Measurements from ENCODE around the gene PARVB.

The PARVB gene

DNA sequence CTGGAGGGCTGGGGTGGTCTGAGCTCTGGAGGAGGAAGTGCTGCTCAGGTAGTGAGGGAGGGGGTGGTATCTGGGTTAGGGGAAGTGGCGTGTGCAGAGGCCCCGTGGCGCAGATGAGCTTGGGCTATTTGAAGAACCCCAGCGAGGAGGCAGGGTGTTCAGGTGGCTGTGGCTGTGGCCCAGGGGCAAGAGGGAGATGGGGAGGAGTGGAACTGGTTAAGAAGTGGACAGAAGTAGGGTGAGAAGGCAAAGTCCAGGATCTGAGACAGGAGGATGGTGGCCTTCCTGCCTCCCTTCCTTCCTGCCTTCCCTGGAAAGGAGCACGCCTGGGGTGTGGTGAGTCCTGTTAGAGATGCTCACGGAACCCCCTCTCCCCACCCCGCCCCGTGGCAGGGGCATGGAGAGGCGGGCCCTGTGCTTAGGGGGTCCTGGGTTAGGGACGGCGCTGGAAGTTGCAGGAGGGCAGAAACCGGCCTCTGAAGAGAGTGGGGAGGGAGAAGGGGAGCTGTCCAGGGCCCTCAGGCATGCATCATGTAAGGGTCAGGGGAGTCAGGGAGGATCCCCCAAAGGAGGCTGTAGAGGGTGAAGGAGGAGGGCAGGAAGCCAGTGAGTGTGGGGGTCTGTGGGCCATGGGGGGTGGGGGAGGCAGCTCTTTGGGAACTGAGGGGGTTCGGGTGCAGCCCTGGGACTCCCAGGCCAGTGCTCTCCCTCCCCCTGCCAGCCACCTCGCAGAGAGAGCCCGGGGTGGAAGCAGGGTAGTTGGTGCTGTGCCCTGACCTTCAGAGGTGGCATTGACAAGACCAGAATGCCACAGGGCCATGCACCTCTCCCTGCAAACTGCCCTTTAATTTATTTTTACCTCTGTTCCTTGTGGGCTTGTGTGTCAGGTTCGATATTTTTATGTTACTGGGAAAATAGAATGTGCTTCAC, 92.9 kb downstream of the PARVB start:
- DNase-seq: no peak

GRCh38 chr22:44117746-44118145, 93.6 kb downstream of the PARVB start:
- no peak for DNase-seq

- no peak for DNase-seq
Measured at GRCh38 chr22:44118645-44119315, 94.7 kb downstream of the PARVB start.

GRCh38 chr22:44119669-44120313, 95.7 kb downstream of the PARVB start:
- no peak for DNase-seq

DNA sequence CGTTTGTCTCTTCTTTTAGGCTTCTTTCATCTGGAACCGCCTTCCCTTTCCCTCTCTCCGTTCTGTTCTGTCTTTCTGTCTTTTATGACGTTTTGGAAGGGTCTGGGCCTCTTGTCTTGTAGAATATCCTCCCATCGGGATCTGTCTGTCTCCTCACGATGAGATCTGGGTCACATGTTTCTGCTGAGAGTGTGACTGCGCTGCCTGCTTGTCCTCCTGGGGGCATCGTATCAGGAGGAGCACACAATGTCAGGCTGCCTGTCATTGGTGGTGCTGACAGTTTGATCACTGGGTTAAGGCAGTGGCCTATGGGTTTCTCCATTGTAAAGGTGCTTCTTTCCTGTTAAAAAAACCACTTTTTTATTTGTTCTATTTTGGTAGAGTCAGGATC, 96.2 kb downstream of the PARVB start:
- no peak for DNase-seq

DNA sequence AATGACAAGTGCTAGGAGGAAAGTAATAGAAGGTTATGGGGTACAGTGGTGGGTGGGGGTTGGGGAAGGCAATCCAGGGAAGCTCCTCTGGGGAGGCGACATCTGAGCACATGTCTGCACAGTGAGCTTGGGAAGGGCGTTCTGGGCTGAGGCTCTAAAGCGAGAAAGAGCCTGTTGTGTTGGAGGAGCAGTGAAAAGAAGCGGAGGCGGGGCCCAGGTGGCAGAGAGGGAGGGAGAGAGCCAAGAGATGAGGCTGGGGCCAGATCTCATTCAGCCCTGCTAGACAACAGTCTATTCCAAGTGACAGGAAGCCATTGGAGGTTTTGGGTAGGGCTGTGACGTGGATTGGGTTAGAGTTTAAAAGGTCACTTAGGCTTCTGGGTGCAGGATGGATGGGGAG, 101.3 kb downstream of the PARVB start:
- DNase-seq: no peak

- no peak for DNase-seq
Measured at GRCh38 chr22:44126807-44127206, 102.7 kb downstream of the PARVB start.

DNA sequence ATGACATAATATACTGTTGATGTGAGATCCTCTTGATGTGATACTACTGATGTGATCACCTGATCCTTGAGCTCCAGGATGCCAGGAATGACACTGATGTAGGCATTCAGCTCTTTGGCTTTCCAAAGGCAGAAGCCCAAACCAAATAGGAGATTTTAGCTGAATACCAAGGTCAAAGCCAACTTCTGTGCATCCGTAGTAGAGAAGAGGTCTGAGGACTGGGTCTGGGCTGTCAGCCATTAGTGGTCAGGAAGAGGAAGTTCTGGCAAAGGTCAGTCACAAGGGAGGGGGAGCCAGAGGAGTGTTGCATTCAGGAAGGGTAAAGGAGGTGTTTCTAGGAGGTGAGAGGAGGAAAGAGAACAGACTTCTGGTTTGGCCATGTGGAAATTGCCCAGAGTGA, 103.3 kb downstream of the PARVB start:
- no peak for DNase-seq

- DNase-seq: no peak
Measured at GRCh38 chr22:44128958-44129618, 105.0 kb downstream of the PARVB start.

- DNase-seq: no peak
Measured at GRCh38 chr22:44129619-44129976, 105.5 kb downstream of the PARVB start.

- no peak for DNase-seq
Measured at GRCh38 chr22:44130076-44130711, 106.1 kb downstream of the PARVB start.

- DNase-seq: no peak
Measured at GRCh38 chr22:44131412-44131811, 107.3 kb downstream of the PARVB start.

DNA sequence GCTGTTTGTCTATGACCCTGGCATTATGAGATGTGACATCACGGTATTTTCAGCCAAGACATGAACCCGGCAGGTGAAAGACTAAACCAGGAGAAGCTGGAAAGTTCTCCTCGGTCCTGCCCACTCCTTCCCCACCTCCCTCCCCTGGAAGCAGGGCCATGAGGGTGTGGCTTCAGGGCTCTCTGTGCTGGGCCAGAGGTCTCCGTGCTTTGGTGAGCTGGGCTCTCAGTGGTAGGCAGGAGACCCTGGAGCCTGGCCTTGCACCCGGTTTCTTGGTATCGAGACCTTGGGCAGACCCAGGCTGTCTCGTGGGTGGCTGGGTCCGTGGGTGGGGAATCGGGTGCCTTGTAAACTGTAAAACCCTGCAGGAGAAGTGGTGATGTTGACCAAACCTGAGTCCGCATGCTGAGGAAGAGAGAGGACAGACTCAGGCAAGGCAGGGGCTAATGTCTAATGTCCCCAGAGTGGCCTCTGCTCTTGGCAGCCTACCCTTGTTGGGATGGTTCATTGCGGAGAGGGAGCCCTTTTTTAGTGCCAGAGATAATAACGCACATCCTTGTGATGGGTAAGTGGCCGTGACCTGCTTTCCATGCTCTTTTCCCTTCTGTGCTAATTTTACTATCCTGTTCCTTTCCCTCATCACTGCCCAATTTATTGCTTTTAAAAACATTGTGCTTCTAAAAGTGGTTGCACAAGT, 108.0 kb downstream of the PARVB start:
- no peak for DNase-seq

DNA sequence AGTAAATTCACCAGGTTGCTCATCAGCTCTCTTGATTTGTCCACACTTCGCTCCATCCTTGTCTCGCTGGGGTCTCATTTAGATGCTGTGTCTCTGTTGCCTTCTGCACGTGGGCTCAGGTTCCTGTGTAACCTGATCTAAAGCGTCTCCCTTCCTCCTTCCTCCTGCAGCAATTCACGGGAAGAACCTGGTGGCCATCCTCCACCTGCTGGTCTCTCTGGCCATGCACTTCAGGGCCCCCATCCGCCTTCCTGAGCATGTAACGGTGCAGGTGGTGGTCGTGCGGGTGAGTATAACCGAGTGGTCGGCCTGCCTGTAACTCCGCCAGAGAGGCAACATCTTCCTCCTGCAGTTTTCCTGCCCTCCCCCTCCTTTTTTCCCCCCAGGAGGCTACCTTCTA, 108.6 kb downstream of the PARVB start:
- no peak for DNase-seq

DNA sequence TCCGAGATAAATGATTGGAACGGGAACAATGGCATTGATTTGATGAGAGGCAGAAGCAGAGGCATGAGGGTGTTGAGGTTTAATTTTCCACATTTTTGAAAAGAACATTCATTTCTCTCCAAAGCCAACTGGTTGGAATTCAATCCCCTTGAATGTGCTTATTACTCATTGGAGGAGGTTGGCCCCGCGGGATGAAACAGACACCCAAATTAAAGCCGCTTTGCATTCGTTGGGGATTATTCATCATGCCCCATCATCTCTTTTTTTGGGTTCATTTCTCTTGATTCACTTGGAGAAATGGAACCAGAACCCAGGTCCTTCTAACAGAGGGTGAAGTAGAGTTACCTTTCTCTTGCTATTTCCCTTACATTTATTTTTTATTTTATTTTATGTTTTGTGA, 109.1 kb downstream of the PARVB start:
- DNase-seq: no peak

GRCh38 chr22:44133901-44134571, 109.9 kb downstream of the PARVB start:
- no peak for DNase-seq

DNA sequence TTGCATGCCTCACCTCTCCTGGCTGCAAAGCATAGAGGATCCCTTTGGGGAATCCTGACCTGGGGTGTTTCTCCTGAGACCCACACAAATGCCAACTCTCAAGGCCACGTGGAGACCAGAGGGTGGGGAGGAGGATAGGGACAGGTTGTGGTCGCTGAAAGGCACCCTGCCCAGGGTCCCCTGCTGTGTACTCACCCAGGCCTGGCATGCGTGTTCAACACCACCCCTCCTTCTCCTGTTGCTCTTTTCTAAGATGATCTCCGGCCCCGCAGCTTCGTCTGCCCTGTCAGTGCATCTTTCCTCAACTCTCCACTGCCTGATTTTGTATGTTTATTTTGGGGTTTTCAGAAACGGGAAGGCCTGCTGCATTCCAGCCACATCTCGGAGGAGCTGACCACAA, 112.0 kb downstream of the PARVB start:
- no peak for DNase-seq

DNA sequence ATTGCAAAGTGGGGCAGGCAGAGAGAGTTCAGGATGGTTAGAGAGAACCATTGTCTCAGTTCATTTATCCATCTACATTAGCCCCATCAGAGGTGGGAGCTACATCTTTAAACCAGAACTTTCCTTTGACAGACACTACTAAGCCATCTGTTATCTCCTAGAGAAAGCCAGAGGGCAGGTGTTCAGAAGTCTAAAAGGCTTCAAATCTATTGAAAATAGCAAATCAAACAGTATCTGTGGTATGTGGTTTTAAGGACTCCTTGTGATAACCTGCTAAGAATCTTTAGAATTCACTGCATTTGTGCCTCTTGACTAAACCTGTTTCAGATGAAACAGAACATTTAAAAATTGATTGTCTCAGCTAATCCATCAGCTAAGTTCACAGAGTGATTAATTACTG, 112.7 kb downstream of the PARVB start:
- DNase-seq: no peak

- DNase-seq: no peak
Measured at GRCh38 chr22:44137415-44137814, 113.3 kb downstream of the PARVB start.

DNA sequence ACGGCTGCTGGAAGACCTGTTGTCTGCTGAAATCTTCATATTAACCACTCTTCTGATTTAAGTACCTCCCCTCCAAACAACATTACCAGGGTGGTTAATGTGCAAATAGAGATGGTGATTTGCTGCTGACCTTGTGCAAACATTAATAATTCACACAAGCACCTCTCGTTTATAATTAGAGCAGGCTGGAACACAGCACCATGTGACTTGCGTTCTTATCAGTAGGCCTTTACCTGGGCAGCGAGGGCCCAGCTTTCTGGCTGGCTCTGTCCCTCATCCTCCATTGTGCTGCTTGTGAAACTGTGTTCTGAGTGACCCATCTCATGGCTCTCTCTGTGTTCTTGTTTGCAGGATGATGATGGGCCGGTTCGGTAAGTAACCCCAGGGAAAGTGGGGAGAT, 115.7 kb downstream of the PARVB start:
- no peak for DNase-seq

DNA sequence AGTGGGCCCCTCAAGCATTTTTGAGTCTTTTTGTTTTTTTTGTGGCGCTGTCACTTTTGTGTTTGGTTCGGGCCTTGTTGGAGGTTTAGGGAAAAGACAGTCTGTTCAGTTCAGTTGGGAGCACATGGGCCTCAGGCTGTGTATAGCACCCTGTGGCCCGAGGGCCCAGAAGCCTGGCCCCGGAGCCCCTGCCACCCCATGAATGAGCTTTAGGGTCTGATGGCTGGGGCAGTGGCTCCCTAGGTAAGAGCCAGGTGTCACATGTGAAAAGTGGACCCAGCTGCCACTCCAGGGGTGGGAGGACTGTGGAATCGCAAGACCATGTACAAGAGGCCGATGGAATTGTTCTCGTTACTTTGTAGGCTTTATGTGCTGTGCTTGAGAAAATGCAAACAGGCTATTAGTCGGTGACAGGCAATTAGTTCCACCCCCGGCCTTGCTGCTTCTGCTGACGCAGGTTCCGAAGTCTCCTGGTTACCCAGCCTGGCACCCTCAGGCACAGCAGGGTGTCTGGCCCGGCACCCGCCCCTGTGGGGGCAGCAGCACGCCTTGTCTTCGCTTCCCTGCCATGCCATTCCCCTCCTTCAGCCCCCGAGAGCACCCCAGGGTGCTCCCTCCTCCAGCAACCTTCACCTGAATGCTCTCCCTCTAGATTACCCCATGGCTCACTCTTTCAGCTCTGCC, 118.5 kb downstream of the PARVB start:
- no peak for DNase-seq

Measured in CD4-positive, alpha-beta T cell treated with Interleukin-1 beta for 1 hour (primary cell).